ENCODE data around the gene MAGI2.
"Not testable (repeated sequence)": the region's sequence is repeated elsewhere in the genome, so short reads cannot be mapped to it uniquely, and the experiment has no call there.

Gene MAGI2

DNA sequence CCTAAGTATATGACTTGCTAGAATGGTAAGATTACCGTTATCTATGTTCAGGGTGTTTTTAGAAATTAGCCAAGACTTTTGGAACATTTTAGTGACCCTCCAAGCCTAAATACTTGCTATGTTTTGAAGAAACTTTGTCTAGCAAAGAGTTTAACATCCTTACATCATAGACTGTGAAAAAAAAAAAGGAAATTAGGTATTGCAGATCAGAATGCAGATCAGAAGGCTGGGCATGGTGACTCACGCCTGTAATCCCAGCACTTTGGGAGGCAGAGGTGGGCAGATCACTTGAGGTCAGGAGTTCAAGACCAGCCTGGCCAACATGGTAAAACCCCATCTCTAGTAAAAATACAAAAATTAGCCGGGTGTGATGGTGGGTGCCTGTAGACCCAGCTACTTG lies 10.7 kb downstream of the MAGI2 start:
- not testable (repeated sequence) for DNase-seq

DNA sequence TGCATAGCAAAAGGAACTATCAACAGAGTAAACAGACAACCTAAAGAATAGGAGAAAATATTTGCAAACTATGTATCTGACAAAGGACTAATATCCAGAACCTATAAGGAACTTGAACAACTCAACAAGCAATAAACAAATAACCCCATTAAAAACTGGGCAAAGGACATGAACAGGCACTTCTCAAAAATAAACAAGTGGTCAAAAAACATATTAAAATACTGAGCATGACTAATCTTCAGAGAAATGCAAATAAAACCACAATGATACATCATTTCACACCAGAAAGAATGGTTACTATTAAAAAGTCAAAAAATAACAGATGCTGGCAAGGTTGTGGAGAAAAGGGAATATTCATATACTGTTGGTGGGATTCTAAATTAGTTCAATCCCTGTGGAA lies 17.1 kb downstream of the MAGI2 start:
- DNase-seq: no peak

DNA sequence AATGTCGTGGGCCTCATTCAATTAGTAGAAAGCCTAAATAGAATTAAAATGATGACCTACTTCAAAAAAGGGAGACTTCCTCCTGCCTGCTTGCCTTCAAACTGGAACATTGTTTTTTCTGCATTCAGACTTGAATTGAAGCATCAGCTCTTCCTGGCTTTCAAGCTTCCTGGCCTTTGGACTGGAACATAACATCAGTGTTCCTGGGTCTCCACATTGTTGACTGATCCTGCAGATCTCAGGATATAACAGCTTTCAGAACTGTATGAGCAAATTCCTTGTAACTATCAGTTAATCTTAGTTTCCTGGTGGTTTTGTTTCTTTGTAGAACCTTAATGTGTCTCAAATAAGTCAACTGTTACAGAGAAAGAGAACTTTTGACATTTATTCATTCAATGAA lies 18.6 kb downstream of the MAGI2 start:
- DNase-seq: no peak

DNA sequence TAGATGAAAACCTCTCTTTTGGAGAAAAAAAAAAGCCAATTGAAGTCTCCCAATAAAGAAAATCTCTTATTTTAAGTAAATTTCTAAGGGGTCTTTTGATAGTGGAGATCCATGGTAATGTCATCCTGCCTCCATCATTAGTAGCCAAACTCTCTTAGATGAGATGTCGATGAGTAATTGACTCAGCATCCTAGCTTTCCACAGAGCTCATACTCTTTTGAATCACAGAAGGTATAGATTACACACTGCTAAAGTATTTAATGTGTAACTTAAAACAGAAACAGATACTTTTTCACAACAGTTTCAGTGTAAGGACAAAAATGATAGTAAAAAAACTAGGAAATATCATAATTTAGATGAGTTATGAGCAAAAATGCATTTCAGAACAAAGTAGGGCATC lies 19.4 kb downstream of the MAGI2 start:
- no peak for DNase-seq

DNA sequence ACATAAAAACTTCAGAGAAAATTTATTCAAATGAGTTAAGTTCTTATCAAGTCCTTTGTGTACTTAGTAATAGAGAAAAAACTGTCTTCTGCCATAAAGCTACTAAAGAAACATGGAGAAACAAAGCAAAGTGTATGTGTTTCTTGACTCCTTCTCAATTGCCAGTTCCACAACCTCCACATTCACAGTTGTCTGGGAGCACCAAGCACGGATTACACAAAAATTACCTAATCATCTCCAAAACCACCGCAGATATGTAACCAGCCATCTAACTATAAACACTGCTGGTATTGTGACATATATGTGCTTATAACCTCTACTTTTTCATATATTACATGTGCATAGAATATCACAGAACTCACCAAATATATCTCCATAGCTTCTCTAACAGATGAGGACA lies 23.1 kb downstream of the MAGI2 start:
- DNase-seq: no peak

DNA sequence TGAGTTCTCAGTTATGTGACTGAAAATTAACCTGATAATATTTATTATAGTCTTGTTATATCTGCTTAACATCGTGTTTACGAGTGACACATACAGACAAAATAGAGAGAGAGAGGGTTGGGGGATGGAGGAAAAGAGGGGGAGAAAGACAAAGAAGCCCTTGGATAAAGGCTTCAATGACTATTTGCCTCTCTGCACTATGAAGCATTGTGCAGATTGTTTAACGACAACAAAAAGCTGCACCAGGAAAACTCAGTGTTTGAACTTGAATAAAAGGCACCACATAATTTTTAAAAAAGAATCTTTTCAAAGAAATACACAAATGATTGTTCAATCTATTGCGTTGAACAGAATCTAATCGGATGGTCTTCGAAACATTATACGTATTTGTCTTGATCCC lies 27.8 kb downstream of the MAGI2 start:
- no peak for DNase-seq

DNA sequence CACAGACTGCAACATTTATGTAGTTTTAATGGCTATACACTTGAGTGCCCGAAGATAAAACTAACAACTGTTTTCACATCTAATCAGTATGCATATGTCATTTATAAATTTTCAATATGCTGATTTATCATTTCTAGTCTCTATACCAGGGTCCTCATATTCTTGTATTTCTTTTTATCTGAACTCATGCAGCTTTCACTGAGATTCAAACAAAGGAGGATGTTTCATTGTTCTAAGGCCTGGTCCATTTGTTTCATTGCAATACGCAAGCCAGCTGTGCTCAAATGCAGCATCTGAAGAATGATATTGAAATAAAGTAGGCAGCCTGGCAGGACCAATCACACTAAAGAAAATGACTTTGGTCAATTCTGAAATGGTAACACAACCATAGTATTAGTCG lies 31.7 kb downstream of the MAGI2 start:
- DNase-seq: no peak

DNA sequence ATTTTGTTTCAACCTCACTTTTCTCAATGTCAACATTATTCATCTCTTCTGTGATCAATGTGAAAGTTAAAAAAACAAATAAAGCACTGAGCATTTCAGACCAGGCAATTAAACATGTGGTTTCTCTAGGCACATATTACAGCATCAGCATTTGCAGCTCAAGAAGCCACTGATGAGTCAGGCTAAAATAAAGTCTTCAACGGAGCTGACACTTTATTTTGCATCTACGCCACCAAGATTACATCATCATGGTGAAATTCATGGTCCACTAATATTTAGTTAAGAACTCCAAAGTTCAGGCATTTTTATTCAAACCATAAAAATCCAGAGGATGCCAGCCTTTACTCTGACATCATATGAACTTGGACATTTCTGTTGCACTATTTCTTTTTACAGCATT lies 33.0 kb downstream of the MAGI2 start:
- DNase-seq: no peak

DNA sequence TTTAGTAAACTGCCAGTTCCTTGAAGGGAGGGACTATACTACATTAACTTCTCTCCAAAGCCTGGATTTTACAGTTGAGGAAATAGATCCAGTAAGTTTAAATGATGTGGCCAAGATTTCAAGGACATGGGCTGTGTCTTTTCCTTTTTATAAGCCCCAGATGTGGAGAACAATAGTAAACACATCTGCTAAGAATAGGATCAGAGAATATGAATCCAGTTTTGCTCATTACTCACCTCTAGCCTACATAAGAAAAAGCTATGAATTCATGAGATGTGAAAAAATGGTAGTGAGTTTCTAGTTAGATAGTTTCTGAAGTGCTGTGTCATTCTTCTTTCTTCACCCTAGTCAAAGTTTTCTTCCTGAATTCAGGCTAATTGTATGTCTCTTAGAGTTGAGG lies 38.6 kb downstream of the MAGI2 start:
- no peak for DNase-seq

DNA sequence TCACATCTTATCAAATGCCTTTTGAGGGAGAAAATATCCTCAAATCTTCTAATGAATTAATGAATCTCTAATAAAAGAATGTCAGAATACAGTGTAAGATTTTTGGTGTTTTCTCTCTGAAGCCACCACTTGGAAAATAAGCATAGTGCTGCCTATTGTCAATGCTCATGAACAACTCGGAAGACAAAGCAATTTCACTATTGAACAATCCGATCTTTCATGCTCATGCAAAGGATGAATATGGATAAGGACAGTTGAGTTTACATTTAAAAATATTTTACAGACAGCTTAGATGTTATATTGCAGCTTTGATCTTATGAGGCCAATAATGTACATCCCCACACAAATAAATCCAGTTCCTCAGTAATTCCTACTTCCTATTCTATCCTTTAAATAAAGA lies 40.6 kb downstream of the MAGI2 start:
- no peak for DNase-seq

DNA sequence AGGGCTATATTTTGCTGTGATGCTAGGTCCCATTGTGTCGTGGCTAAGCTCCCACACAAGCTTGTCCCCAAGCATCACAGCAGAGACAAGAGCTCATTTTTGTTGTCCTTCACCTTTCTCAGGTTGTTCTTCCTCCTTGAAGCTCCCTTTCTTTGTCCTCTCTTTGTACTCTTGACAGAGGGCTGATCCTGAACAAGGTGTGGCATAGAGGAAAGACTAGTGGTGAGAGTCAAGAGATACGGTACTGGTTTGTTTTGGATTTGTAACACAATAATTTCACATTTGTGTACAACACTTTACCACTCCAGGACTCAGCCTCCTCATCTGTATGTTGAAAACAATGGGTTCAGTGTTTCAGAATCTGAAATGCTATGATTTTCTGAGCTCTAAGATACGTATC lies 41.0 kb downstream of the MAGI2 start:
- DNase-seq: no peak

DNA sequence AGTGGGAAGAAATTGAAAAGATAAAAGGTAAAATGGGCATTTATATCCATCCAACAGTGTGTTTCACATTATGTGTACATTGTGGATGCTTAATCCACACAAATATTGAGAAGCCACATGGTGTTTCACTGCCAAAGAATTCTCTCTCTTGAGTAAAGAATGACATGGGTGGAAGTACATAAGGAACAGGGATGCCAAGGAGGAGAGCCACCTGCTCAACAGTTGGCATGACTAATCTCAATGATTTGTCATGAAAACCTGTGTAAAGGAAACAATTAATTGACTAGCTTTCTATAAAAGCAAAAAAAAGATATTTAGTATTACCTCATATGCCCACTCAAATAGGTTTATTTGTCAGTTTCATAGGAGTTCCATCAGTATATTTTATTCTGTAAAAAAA lies 43.1 kb downstream of the MAGI2 start:
- DNase-seq: no peak

DNA sequence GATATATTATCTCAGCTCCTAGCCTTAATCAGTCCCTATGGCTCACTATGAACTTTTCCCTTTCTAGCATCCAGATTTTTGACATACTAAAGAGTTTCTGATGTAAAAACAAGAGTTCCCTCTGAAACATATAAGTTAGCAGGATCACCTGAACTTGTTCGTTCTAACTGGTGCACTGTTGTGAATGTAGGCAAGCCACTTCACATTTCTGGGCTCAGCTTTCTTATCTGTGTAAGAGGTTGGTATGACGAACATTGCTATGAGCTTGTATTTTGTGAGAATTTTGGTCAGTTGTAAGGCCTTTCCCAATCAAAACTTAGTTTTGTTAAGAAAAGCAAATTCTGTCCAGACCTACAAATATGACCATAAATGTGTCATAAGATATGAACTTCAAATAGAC lies 46.1 kb downstream of the MAGI2 start:
- DNase-seq: no peak

DNA sequence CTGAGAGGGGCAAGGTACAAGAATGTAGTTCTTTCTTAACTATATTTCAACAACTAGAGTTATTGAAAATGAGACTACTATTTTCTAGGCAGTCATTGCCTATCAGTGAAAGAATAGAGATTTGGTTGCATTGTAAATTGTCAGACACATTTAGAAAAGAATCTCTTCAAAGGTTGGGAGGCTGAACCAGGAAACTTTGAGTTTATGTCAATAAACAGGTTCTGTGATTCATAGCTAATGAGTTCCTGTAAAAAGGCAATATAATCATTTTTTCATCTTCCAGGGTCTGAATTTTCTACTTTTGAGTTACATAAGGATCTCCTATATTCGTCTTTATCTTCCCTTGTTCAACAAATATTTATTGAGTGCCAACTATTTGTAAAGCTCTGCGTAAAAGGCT lies 47.1 kb downstream of the MAGI2 start:
- no peak for DNase-seq

DNA sequence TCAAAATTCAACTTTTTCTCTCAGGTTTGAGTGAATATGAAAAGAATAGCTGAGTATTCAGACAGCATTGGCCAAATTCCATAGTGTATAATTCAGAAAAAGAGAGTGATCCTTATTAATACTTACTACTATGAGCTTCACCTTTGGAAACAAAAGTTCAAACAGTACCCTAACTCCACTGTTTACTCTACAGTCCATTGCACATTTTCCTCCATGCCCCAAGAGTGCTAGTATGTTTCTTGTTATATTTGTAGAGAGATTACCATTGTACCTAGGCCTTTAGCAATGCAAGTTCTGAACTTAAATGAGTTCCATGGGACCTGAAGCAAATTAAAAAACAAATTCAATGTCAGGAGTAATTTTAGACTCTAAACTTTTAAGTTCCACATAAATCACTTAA lies 48.1 kb downstream of the MAGI2 start:
- no peak for DNase-seq

DNA sequence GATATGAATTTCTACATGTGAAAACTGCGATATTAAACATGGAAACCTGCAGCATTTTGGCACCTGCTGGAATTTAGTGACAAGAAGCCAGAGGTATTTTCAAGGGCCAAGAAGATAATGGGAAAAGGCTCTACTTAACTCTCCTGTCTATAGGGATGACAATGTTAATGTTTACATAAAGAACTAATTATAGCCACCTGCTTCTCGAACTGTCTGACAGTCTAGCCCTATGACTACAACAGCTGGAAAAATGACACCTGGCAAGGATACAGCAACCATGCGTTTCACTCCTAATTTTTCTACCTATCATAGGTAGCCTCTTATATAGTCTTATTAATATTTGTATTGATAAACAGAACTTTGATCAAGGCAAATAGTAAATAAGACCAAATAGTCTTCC lies 49.6 kb downstream of the MAGI2 start:
- no peak for DNase-seq

DNA sequence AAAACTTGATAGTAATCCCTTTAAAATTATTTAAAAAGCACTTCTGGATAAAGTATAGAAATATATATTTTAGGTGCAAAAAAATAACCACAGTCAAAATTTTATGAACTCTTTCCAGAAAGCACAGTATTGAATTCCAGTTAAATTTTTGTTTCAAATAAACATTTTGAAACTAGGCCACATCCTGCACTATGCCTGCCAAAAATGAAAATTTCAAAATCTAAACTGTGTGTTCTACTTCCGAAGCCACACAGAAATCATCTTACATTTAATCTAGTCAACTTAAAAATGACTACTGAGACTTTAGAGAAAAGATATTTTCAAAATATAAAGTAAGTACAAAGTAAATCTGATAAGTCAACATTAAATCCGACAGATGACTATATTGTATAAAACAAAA lies 50.0 kb downstream of the MAGI2 start:
- no peak for DNase-seq

DNA sequence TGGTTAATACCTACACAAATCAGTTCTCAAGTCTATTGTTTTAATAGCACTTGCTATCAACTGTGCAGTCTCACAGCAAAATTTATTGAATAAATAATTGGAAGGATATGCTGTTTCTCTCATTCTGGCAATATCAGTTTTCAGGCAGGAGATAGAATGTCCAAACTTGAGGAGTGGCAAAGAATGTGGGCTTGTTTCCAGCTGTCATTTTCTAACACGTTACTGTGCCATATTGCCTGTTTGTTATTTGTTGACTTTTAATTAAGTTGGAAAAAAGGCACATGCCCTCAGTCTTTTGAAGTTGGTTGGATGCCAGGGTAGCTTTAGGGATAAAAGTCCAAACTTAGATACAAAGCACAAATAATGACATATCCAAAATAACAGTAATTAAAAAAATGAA lies 52.2 kb downstream of the MAGI2 start:
- DNase-seq: no peak

DNA sequence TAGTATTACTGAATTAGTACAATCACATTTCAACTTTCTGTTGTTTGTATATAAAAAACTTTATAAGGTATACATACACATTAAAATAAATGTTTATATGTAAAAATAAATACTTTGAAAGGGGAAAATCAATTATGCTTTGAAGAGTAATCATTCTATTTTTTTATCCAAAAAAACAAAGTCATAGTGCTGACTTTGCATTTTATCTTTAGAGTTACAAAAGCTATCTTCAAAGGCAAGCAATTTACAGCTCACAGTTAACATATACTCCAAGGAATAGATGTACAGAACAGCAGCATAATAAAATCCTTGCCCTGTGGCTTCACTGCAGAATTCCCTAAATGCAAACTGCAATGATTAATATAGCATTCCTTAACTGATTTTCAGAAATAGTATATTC lies 53.2 kb downstream of the MAGI2 start:
- no peak for DNase-seq

DNA sequence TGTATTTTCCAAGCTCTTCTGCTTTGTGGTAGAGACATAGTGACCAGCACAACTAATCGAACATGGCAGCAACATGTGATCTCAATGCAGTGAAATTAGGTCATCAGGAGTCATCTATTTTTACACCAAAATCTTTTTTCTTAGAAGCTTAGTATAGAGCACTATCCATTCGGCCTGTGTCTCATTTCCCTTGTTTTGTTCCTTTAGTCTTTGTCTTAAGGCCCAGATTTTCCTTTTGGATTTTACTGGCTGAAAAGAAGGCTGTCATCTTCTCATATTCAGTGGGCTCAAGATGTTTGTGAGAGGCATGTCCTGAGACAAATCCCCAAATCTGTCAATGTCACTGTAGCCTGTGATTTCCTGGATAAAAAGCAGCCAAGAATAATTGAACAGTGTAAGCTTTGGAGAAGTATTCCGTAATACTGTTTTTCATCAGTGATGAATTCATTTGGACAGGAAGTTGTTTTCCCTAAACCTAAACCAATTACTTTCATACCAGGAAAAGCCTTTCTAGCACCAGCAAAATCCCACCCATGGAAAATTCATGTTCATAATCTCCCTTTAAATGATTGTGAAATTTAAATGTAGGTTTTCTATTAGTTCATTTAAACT lies 55.2 kb downstream of the MAGI2 start:
- DNase-seq: no peak

DNA sequence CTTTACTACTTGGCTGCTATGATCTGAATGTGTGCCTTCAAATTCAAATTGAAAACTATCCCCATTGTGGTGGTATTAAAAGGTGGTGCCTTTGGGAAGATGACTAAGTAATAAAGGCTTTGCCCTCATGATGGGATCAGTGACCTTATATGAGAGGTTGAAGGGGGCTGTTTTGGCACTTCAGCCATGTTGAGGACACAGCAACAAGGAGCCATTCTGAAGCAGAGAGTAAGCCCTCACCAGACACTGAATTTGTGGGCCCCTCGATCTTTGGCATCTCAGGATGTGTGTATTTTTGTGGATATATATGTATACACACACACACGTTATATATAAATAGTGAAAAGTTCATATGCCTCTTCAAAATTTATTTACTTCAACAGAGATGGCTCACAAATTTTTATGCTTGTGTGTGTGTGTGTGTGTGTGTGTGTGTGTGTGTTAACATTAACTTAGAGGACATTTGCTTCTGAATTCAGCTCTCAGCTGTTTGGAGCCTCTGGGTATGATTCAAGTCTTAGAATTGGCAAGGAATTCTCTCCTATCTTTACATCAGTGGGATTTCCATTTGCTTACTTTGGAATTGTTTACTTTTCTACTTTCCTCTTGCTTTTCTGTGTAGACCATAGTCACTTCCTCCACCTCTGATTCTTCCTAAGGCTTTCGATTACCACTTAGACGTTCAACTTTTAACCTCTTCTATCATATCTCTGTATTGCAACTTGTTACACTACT lies 66.6 kb downstream of the MAGI2 start:
- no peak for DNase-seq

DNA sequence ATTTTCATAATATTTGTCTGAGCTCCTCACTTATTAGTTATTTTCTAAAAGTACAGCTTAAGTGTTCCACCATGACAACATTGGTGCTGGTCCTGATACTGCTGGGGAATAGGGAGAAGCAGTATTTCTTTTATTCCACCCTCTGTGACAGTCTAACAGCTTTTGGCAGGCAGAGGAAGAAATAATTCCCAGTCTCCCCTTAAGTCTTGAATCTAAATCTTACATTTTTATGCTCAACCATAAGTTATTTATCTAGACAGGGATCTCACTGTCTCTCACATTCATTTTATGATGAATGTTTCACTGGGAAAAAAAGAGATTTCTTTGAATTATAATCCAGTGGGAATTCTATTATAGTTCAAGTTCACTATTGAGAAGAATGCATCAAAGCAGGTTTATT lies 71.5 kb downstream of the MAGI2 start:
- no peak for DNase-seq

DNA sequence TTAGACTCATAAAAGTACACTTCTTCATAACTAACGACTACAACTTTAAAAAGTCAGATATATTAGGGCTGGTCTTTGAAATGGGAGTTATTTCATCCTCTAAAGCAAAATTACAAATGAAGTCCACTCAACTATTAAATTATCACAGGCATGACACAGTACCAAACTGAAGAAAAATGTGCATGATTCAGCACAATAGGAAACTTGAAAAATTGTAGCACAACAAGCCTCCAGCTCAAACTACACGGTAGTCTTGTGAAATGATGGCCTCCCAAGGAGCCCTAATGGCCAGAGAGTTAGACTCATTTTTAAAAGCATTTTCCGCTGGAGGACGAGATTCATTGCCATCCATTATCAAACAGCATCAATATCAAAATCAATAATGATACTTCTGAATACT lies 76.4 kb downstream of the MAGI2 start:
- DNase-seq: no peak

DNA sequence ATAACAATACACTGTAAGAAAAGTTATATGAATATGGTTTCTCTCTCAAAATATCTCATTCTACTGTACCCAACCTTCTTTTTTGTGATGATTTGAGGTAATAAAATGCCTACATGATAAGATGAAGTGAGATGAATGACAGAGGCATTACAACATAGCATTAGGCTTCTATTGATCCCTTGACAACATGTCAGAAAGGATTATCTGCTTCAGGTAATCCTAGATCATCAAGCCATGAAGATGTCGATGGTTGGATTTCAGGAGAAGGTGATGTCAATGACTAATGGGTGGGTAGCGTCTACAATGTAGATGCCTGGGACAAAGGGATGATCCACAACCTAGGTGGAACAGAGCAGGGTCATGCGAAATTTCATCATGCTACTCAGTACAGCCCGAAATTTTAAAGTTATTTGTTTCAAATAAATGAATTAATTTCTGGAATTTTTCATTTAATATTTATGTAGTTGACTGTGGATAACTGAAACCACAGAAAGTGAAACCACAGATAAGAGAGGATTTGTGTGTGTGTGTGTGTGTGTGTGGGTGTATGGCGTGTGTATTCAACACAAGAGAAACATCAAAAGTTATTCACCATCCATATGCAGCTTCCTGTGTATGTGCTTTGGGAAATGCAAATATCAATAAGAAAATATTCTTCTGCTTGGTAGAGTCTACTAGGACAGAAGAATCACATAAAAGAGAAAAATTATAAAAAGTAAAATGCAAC lies 77.0 kb downstream of the MAGI2 start:
- no peak for DNase-seq

DNA sequence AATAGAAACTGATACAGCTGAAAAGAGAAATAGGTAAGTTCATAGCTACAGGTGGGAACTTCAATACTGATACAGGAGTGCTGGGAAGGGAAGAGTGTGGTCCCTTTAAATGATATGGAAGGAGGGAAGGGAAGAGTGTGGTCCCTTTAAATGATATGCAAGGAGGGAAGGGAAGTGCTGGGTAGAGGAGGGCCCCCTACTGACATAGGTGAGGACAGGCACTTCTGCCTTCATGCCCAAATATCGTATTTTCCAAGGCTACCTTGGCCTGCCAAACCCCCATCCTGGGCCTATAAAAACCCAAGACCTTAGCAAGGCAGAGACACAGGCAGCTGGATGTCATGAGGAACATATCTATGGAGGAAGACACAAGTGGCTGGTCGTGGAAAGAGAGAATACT lies 92.3 kb downstream of the MAGI2 start:
- no peak for DNase-seq
